Thyroid gland (tissue), 4 donors: ENCODE results near the gene LMO2. TPM values are rescaled to one million over a fixed set of nuclear protein-coding genes. Genes with fewer than 3 reads are reported as not detected.

Source experiments
- DNase-seq, 2 donors: peaks; one replicate each; pipeline ENCODE4 v3.0.0-alpha.2; 2019
- H3K27ac ChIP-seq, 3 donors: fragments of 200-600 bp; sonication (generic); 1 replicate in 2 of 3; 2 replicates in 1 of 3; pipeline ENCODE4 v1.5.1; 2016 to 2019; ENCODE audit warnings: mild to moderate bottlenecking in 1 of 3, moderate library complexity in 1 of 3
- H3K27me3 ChIP-seq: fragments of 200-600 bp; sonication (generic); one replicate; pipeline ENCODE4 v1.5.1; 2019
- H3K36me3 ChIP-seq, 2 donors: fragments of 200-600 bp; sonication (generic); one replicate each; pipeline ENCODE4 v1.5.1; 2016 to 2019
- H3K4me1 ChIP-seq, 2 donors: fragments of 200-600 bp; sonication (generic); one replicate each; pipeline ENCODE4 v1.5.1; 2017 to 2019
- H3K4me3 ChIP-seq, 3 donors: fragments of 200-600 bp; sonication (generic); replicated peaks in 1 of 3; 1 replicate in 2 of 3; 2 replicates in 1 of 3; pipeline ENCODE4 v1.5.1; 2016; ENCODE audit warnings: mild to moderate bottlenecking in 1 of 3
- H3K9me3 ChIP-seq: fragments of 200-600 bp; sonication (generic); one replicate; pipeline ENCODE4 v1.5.1; 2017
- POLR2A ChIP-seq, 2 donors: fragments of 450-650 bp; IDR thresholded peaks; one replicate each; pipeline ENCODE4 v1.6.1; 2017; ENCODE audit warnings: antibody characterized with exemption in 2 of 2, mild to moderate bottlenecking in 2 of 2, moderate library complexity in 1 of 2
- WGBS, 2 donors: methylation state at CpG; one replicate each; pipeline ENCODE4 v1.1.5; 2017; 5-methylcytosine and 5-hydroxymethylcytosine counted together
- intact Hi-C: fragments of 100-400 bp; cut with DNase I; formaldehyde crosslinking; loops from one replicate; pipeline ENCODE4 v1.15.1; 2023
- total RNA-seq, 4 donors: library from RNA; depleted of rRNA; stranded (reverse); fragments of >200 nt; gene quantifications; one replicate each; pipeline ENCODE4 v1.2.3, GENCODE V29; 2016
- TF ChIP-seq, protein P1 (sequence below), 6 experiments: fragments of 200-600 bp in 3 of 6; fragments of 450-650 bp in 3 of 6; sonication (generic) in 3 of 6; IDR thresholded peaks; one replicate each; pipeline ENCODE4 v1.5.1; 2016 to 2019; ENCODE audit warnings: antibody characterized with exemption in 6 of 6, mild to moderate bottlenecking in 2 of 6, inconsistent platforms in 1 of 6, moderate library complexity in 1 of 6

LMO2 gene
- total RNA-seq, 4 donors from 2014 or later, result 20.7 to 51.5 (median 40.3) TPM

DNA sequence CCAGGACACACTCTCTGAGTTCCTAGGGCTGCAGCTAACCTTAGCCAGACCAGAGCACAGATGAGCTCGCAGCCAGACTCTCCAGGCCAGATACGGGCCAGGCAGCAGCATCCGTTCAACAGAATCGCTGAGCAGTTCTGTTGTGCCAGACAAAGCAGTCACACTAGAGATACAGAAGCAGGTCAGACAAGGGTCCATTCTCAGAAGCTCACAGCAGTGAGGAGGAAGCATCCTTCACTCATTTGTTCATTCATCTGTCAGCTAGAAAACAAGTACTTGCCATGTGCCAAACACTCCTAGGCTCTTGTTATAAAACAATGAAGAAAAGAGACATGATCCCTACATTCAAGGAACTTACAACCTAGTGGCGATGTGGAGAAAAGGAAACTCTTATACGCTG is 2.6 kb downstream of the LMO2 start:
- Histone ChIP-seq H3K9me3 (no peaks in the 10 kb centered on the region), H3K4me1 (no peaks in the 10 kb centered on the region), H3K27ac (no peak overlapping the region), H3K36me3 (no peaks in the 10 kb centered on the region), H3K4me3 (no peak overlapping the region), H3K27me3 (no peaks in the 10 kb centered on the region)
- TF ChIP-seq, protein P1, sequence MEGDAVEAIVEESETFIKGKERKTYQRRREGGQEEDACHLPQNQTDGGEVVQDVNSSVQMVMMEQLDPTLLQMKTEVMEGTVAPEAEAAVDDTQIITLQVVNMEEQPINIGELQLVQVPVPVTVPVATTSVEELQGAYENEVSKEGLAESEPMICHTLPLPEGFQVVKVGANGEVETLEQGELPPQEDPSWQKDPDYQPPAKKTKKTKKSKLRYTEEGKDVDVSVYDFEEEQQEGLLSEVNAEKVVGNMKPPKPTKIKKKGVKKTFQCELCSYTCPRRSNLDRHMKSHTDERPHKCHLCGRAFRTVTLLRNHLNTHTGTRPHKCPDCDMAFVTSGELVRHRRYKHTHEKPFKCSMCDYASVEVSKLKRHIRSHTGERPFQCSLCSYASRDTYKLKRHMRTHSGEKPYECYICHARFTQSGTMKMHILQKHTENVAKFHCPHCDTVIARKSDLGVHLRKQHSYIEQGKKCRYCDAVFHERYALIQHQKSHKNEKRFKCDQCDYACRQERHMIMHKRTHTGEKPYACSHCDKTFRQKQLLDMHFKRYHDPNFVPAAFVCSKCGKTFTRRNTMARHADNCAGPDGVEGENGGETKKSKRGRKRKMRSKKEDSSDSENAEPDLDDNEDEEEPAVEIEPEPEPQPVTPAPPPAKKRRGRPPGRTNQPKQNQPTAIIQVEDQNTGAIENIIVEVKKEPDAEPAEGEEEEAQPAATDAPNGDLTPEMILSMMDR (IDR thresholded peaks at IDR 0.05), result no peak
- TF ChIP-seq POLR2A (IDR thresholded peaks at IDR 0.05), result no peak
- intact Hi-C loops, result no loop called here
- no peak for DNase-seq
- 88 to 89% methylated on average over 6 of the region's 6 CpGs for WGBS, 2 donors

DNA sequence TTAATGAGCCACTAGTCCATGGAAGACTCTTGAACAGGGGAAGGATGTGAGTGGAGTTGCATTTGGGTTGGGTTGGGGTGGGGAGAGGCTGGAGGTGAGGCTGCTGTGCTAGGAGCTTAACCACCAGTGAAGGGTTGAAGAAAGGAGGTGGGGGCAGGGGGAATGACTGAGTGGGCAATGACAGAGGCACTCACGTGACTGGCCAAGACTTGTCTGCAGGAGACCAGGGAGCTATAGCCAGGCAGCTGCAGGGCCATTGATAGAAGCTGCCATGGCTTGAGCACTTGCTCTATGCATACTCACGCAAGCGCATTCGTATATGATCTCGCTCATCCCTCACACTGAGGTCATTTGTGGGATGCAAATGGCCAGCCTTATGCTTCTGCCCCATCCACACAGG is 4.0 kb downstream of the LMO2 start:
- H3K9me3 ChIP-seq, result no peaks in the 10 kb centered on the region
- WGBS, 2 donors, result 92% methylated on average over 5 of the region's 5 CpGs
- no peaks in the 10 kb centered on the region for H3K36me3 ChIP-seq
- no peak overlapping the region for H3K27ac ChIP-seq
- TF ChIP-seq, protein P1 (IDR thresholded peaks at IDR 0.05), result no peak
- TF ChIP-seq POLR2A (IDR thresholded peaks at IDR 0.05), result no peak
- no peak overlapping the region for H3K4me3 ChIP-seq
- no peak for DNase-seq
- intact Hi-C loops, result no loop called here
- no peaks in the 10 kb centered on the region for H3K4me1 ChIP-seq
- H3K27me3 ChIP-seq, result no peaks in the 10 kb centered on the region

- H3K4me1 ChIP-seq, result no peaks in the 10 kb centered on the region
- TF ChIP-seq, protein P1 (IDR thresholded peaks at IDR 0.05), result no peak
- TF ChIP-seq POLR2A (IDR thresholded peaks at IDR 0.05), result no peak
- DNase-seq, result no peak
- H3K4me3 ChIP-seq, result no peak overlapping the region
- 81 to 85% methylated on average over 3 of the region's 3 CpGs for WGBS, 2 donors
- no peaks in the 10 kb centered on the region for H3K36me3 ChIP-seq
- H3K9me3 ChIP-seq, result no peaks in the 10 kb centered on the region
- intact Hi-C loops, result no loop called here
- H3K27me3 ChIP-seq, result no peaks in the 10 kb centered on the region
- no peak overlapping the region for H3K27ac ChIP-seq
Observed at GRCh38 chr11:33885338-33886005, 6.4 kb downstream of the LMO2 start.

- WGBS, 2 donors, result 81 to 92% methylated on average over 3 of the region's 3 CpGs
Observed at GRCh38 chr11:33884601-33885000, 7.3 kb downstream of the LMO2 start.

GRCh38 chr11:33884035-33884434 is 7.8 kb downstream of the LMO2 start:
- Histone ChIP-seq H3K4me1 (no peaks in the 10 kb centered on the region), H3K27ac (no peak overlapping the region), H3K9me3 (no peaks in the 10 kb centered on the region), H3K4me3 (no peak overlapping the region), H3K27me3 (no peaks in the 10 kb centered on the region), H3K36me3 (no peaks in the 10 kb centered on the region)
- WGBS, 2 donors, result 90 to 95% methylated on average over 5 of the region's 5 CpGs
- DNase-seq, result no peak
- TF ChIP-seq POLR2A (IDR thresholded peaks at IDR 0.05), result no peak
- TF ChIP-seq, protein P1 (IDR thresholded peaks at IDR 0.05), result no peak
- intact Hi-C loops, result no loop called here

More at GRCh38 chr11:33884601-33885000, 7.3 kb downstream of the LMO2 start:
- Histone ChIP-seq H3K9me3 (no peaks in the 10 kb centered on the region), H3K4me3 (no peak overlapping the region), H3K27me3 (no peaks in the 10 kb centered on the region), H3K36me3 (no peaks in the 10 kb centered on the region), H3K27ac (no peak overlapping the region), H3K4me1 (no peaks in the 10 kb centered on the region)
- intact Hi-C loops, result no loop called here
- no peak for TF ChIP-seq POLR2A (IDR thresholded peaks at IDR 0.05)
- TF ChIP-seq, protein P1 (IDR thresholded peaks at IDR 0.05), result no peak
- no peak for DNase-seq
